Measurements from ENCODE around the gene MGME1.

MGME1 gene

GRCh38 chr20:17960927-17961586, 7.8 kb upstream of the MGME1 start:
- Mint-ChIP-seq H3K27ac (peak overlapping the region; percentile 66), H3K27me3 (ENCODE audit: low read depth) (no peaks in the 10 kb centered on the region), H3K4me3 (peak overlapping the region; percentile 36), H3K36me3 (ENCODE audit: low read depth) (peaks cover 60% of the 10 kb centered on the region), H3K4me1 (ENCODE audit: low read depth) (peaks cover 72% of the 10 kb centered on the region), H3K9me3 (no peaks in the 10 kb centered on the region)
- no peak for DNase-seq (ENCODE audit: low spot score)

DNA sequence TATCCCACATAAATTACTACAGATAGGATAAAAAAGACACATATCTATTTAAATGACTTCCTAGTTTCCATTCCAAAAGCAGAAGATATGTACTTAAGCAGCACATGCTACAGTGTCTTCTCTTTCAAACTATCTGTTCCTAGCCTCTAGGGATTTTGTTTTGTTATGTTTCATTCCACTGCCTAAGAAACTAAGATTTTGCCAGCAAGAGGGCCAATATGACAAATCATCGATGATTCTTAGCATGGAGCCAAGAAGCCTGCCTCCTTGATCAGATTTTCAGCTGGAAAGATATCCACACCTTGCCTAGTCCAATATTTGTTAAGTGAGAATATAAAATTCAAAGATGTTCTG, 7.3 kb upstream of the MGME1 start:
- no peaks in the 10 kb centered on the region for H3K27me3 Mint-ChIP-seq (ENCODE audit: low read depth)
- H3K4me3 Mint-ChIP-seq: peak overlapping the region; percentile 35
- H3K9me3 Mint-ChIP-seq: no peaks in the 10 kb centered on the region
- peaks cover 64% of the 10 kb centered on the region for H3K36me3 Mint-ChIP-seq (ENCODE audit: low read depth)
- H3K4me1 Mint-ChIP-seq (ENCODE audit: low read depth): peaks cover 70% of the 10 kb centered on the region
- H3K27ac Mint-ChIP-seq: peak overlapping the region; percentile 66
- no peak for DNase-seq (ENCODE audit: low spot score)

GRCh38 chr20:17963114-17963897, 5.5 kb upstream of the MGME1 start:
- no peaks in the 10 kb centered on the region for H3K27me3 Mint-ChIP-seq (ENCODE audit: low read depth)
- no peaks in the 10 kb centered on the region for H3K9me3 Mint-ChIP-seq
- H3K27ac Mint-ChIP-seq: peak overlapping the region; percentile 74
- DNase-seq (ENCODE audit: low spot score): no peak
- peaks cover 63% of the 10 kb centered on the region for H3K4me1 Mint-ChIP-seq (ENCODE audit: low read depth)
- H3K4me3 Mint-ChIP-seq: peak overlapping the region; percentile 89
- peaks cover 69% of the 10 kb centered on the region for H3K36me3 Mint-ChIP-seq (ENCODE audit: low read depth)

GRCh38 chr20:17964073-17964472, 4.7 kb upstream of the MGME1 start:
- H3K27me3 Mint-ChIP-seq (ENCODE audit: low read depth): no peaks in the 10 kb centered on the region
- H3K4me1 Mint-ChIP-seq (ENCODE audit: low read depth): peaks cover 57% of the 10 kb centered on the region
- no peak for DNase-seq (ENCODE audit: low spot score)
- no peaks in the 10 kb centered on the region for H3K9me3 Mint-ChIP-seq
- peaks cover 65% of the 10 kb centered on the region for H3K36me3 Mint-ChIP-seq (ENCODE audit: low read depth)
- H3K27ac Mint-ChIP-seq: peak overlapping the region; percentile 74
- H3K4me3 Mint-ChIP-seq: peak overlapping the region; percentile 89

- DNase-seq (ENCODE audit: low spot score): no peak
- H3K4me1 Mint-ChIP-seq (ENCODE audit: low read depth): peaks cover 52% of the 10 kb centered on the region
- no peaks in the 10 kb centered on the region for H3K9me3 Mint-ChIP-seq
- H3K27ac Mint-ChIP-seq: peak overlapping the region; percentile 74
- H3K36me3 Mint-ChIP-seq (ENCODE audit: low read depth): peaks cover 62% of the 10 kb centered on the region
- peak overlapping the region; percentile 89 for H3K4me3 Mint-ChIP-seq
- H3K27me3 Mint-ChIP-seq (ENCODE audit: low read depth): no peaks in the 10 kb centered on the region
These were observed 4.2 kb upstream of the MGME1 start for GRCh38 chr20:17964632-17965031.

DNA sequence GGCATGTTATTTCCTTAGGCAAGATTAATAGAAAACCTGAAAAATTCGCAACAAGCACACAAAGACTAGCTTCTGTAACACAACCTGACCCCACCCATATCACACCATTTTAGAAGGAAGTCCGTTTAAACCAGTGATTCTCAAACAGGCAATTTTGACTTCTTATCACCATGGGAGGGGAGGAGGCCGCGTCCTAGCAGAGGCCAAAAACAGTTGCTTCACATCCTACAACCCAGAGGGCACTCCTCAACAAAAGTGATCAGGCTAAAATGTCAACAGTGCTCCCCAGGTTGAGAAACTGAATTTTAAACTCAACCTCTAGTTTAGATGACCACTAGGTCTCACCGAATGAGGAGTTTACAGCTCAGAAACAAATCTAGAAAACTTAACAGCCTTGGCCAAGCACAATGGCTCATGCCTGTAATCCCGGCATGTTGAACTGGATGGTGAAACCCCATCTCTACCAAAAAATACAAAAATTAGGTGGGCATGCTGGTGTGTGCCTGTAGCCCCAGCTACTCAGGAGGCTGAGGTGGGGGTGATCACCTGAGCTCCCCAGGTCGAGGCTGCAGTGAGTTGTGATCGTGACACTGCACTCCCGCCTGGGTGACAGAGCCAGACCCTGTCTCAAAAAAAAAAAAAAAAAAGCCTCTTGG, 3.6 kb upstream of the MGME1 start:
- Mint-ChIP-seq H3K27ac (peak overlapping the region; percentile 92), H3K36me3 (ENCODE audit: low read depth) (peaks cover 64% of the 10 kb centered on the region), H3K9me3 (no peaks in the 10 kb centered on the region), H3K27me3 (ENCODE audit: low read depth) (no peaks in the 10 kb centered on the region), H3K4me1 (ENCODE audit: low read depth) (peaks cover 49% of the 10 kb centered on the region), H3K4me3 (peak overlapping the region; percentile 89)
- DNase-seq (ENCODE audit: low spot score): no peak

DNA sequence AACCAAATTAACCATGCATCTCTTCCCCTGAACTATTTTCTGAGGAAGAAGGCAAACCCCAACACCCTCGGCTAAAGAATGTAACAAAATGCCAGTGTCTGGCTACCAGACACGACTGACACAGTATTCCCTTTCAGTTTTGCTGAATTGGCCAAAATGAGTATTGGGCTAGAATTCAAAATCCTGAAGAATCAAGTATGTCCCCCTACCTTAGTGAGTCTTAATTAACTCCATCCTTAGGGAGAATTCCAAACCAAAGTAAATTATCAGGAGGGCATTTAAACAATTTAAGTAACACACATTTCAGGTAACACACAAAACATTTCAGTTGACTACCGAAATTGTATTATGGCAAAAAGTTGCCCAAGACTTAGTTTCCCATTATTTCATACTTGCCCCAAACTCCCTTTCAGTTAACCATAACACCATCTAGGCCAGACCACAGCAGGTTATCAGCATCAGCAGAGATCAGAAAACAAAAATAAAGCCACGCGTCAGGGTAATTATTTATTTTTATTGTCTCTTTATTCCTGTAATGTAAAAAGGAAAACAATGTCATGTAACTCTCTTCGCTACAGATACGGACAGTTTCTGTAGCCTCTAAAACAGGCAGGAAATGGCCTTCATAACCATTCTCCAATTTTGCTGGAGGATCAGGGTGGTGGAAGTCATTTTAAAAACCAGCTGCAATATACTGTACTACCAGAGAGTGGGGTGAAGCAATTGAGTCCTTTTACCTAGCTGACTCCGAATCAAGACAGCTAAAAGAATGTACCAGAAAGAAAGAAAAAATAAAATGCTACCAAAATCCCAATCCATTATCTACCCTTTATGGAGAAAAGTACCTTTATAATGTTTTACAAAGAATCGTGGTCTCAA, 2.1 kb upstream of the MGME1 start:
- H3K4me1 Mint-ChIP-seq (ENCODE audit: low read depth): peaks cover 48% of the 10 kb centered on the region

GRCh38 chr20:17967521-17968365, 1.1 kb upstream of the MGME1 start:
- H3K4me3 Mint-ChIP-seq: peak overlapping the region; percentile 89
- H3K27me3 Mint-ChIP-seq (ENCODE audit: low read depth): no peaks in the 10 kb centered on the region
- peaks cover 49% of the 10 kb centered on the region for H3K4me1 Mint-ChIP-seq (ENCODE audit: low read depth)
- peak overlapping the region; percentile 92 for H3K27ac Mint-ChIP-seq
- H3K9me3 Mint-ChIP-seq: no peaks in the 10 kb centered on the region
- H3K36me3 Mint-ChIP-seq (ENCODE audit: low read depth): peaks cover 79% of the 10 kb centered on the region
- DNase-seq (ENCODE audit: low spot score): peak; percentile 36

More for the DNA sequence above, 2.1 kb upstream of the MGME1 start:
- H3K4me3 Mint-ChIP-seq: peak overlapping the region; percentile 89
- DNase-seq (ENCODE audit: low spot score): no peak
- H3K36me3 Mint-ChIP-seq (ENCODE audit: low read depth): peaks cover 74% of the 10 kb centered on the region
- no peaks in the 10 kb centered on the region for H3K27me3 Mint-ChIP-seq (ENCODE audit: low read depth)
- peak overlapping the region; percentile 92 for H3K27ac Mint-ChIP-seq
- no peaks in the 10 kb centered on the region for H3K9me3 Mint-ChIP-seq

DNA sequence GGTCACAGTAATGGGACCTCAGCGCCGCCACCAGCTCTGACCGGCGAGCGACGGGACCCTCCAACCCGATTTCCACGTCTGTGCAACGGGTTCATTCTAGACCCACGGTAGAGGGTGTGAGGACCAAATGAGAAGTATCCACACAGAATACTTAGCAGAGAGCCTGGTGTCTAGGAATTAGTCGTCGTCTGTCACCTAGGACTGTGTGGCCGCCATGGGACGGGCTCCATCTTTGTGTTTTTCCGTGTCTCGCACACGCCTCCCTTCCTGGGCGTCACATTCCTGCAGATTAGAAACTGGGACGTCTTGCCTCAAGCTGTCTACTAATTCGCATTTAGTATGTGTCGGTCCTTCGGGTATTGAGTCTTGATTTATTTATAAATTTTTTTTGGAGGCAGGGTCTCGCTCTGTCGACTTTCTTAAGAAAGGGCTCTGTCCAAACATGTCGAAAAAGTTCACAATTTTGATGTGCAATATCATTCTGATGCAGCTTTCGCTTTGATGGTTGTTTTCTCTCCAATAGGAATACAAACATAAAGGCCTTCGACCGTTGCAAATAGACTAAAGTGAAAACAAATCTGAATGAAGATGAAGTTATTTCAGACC, 563 bp downstream of the MGME1 start:
- no peaks in the 10 kb centered on the region for H3K9me3 Mint-ChIP-seq

GRCh38 chr20:17969884-17970409, 1.1 kb downstream of the MGME1 start:
- H3K36me3 Mint-ChIP-seq (ENCODE audit: low read depth): peaks cover 67% of the 10 kb centered on the region
- no peaks in the 10 kb centered on the region for H3K27me3 Mint-ChIP-seq (ENCODE audit: low read depth)
- peak; percentile 41 for DNase-seq (ENCODE audit: low spot score)
- H3K9me3 Mint-ChIP-seq: no peaks in the 10 kb centered on the region
- H3K4me1 Mint-ChIP-seq (ENCODE audit: low read depth): peaks cover 46% of the 10 kb centered on the region
- peak overlapping the region; percentile 99 for H3K4me3 Mint-ChIP-seq
- peak overlapping the region; percentile 98 for H3K27ac Mint-ChIP-seq

More for the DNA sequence above, 563 bp downstream of the MGME1 start:
- Mint-ChIP-seq H3K36me3 (ENCODE audit: low read depth) (peaks cover 70% of the 10 kb centered on the region), H3K4me1 (ENCODE audit: low read depth) (peaks cover 48% of the 10 kb centered on the region), H3K27me3 (ENCODE audit: low read depth) (no peaks in the 10 kb centered on the region), H3K27ac (peak overlapping the region; percentile 98), H3K4me3 (peak overlapping the region; percentile 99)
- DNase-seq (ENCODE audit: low spot score): no peak

GRCh38 chr20:17971300-17972013, 2.6 kb downstream of the MGME1 start:
- peaks cover 67% of the 10 kb centered on the region for H3K36me3 Mint-ChIP-seq (ENCODE audit: low read depth)
- DNase-seq (ENCODE audit: low spot score): no peak
- peak overlapping the region; percentile 68 for H3K27ac Mint-ChIP-seq
- H3K27me3 Mint-ChIP-seq (ENCODE audit: low read depth): no peaks in the 10 kb centered on the region
- H3K9me3 Mint-ChIP-seq: no peaks in the 10 kb centered on the region
- peaks cover 46% of the 10 kb centered on the region for H3K4me1 Mint-ChIP-seq (ENCODE audit: low read depth)
- H3K4me3 Mint-ChIP-seq: peak overlapping the region; percentile 99

DNA sequence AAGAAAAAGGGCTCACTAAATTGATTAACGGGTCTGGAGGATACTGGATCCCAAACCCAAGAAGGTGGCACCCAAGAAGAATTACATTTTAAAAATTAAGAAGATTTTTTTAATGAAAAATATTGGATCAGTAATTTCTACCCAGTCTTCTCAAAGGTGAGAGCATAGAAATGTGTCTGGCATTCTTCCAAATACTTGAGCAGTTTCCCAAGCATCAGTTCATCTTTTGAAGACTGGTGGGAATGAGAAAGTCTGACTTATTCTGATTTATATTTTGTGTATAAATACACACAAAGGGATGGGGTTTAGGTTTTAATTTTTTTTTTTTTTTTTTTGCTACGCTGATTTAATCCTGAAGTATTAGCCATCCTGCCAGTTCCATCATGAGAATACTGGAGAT, 3.3 kb downstream of the MGME1 start:
- Mint-ChIP-seq H3K4me1 (ENCODE audit: low read depth) (peaks cover 43% of the 10 kb centered on the region), H3K36me3 (ENCODE audit: low read depth) (peaks cover 62% of the 10 kb centered on the region), H3K27ac (peak overlapping the region; percentile 79), H3K27me3 (ENCODE audit: low read depth) (no peaks in the 10 kb centered on the region), H3K9me3 (no peaks in the 10 kb centered on the region), H3K4me3 (peak overlapping the region; percentile 99)
- no peak for DNase-seq (ENCODE audit: low spot score)

Measured in T-helper 2 cell treated with Interferon-gamma antibody and Interleukin-4, amounts not matched to agents 5 μg/mL and 100 μg/mL, for 36 hours (primary cell).